HG03175 (cell line): ENCODE data around the gene PLD4.

ENCODE experiments used
- ATAC-seq: cut with Tn5 transposase; IDR thresholded peaks from one replicate; pipeline ENCODE4 v1.9.1; 2021; ENCODE audit warnings: mild to moderate bottlenecking, moderate library complexity; ENCODE audit not compliant: unreplicated experiment

The PLD4 gene

DNA sequence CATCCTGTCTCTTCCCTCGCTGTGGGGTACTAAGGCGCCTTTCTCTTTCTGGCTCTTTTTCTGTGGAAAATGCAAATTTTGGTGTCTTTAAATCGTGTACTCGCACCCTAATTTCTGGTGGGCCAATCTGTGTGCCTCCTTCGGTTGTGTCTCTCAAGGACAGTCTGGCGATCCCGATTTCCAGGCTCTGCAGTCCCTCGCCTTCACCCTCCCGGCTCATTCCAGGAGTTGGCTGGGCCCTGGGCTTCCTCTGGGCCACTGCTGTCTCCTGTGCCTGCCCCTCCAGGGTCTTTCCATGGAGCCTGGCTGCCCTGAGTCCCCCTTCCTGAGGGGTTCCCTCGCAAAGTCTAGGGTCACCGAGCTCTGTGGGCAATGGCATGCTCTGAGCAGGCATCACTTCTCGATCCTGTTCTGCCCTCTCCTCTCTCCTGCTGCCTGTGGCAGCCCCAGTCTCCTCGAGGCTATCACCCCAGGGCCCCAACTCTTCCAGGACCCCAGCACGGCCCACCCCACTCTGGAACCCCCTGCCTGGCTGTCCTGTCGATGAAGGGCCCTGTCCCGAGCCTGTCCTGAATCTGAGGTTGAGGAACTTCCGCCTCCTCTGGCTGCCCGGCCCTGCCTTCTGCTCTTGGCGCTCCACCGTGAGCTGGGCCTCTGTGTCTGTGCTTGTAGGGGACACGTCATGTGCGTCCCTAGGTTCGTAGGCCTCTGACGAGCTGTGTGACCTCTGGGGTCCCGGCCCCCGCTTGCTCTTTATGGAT, 29.4 kb downstream of the PLD4 start:
- ATAC-seq: no peak

DNA sequence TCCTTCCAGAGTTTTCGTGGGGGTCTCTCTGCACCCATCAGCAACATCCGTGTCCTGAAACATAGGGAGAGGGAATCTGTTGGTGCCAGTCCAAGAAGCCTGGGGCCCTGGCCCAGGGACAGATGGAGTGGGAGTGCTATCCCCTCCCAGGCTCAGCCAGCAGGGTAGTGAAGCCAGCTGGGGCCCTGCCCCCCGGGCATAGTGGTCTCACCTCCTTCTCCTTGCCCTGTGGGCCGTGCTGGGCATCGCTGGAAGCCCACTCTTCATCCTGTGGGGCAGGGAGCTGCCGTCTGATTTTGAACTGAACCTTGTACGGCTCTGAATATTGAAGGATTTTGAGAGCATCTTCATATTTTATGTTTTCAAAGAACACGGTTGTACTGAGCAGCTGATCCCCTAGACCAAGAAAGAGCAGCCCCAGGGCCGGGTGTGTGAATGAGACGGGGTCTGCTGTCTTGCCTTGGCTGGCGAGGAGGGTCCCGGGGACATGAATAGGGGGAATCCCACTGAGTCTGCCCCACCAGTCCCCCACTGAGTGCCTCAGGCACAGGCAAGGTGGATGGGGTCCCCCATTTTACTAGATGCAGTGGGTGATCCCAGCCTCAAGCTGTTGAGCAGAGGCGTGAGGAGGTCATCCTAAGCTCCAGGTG, 30.2 kb downstream of the PLD4 start:
- ATAC-seq: no peak

DNA sequence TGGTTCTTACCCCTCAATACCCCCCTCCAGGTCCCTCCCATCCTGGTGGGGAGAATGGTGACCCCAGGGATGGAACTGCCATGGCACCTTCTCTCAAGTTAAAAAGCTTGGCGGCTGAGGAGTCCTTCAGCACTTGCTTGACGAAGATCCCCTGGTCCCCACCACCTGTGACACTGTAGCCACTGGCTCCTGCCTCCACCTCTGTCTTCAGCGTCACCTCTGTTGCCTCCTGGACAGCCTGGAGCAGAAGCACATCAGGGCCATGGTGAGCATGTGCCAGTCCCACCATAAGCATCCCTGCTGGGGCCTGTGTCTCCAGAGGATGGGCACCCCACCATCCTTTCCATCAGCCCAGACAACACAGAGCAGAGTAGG, 30.7 kb downstream of the PLD4 start:
- no peak for ATAC-seq

DNA sequence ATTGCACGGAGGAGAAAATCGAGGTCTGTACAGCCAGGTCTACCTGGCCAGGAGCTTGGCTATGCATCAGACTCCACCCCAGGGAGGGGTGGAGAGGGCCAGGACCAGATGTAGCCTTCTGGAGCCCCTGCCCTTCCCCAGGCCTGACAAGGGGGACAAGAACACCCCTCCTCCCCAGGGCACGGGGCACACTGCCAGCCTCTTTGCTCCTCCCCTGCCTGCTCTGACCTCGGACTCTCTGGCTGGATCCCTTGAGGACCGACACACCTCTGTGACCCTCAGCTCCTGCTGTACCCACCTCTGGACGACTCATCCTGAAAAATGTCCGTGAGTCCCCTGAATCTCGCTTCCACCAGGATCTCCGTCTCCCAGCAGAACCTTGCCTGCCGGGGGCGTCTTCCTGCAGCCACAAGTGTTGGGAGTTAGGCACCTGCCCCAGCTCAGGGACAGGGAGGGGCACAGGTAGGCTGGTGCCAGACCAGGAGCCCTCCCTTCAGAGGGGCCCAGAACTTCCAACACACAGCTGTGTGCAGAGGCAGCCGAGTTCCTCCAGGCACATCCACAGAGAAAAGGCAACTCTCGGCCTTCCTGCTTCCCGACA, 31.7 kb downstream of the PLD4 start:
- ATAC-seq: no peak

DNA sequence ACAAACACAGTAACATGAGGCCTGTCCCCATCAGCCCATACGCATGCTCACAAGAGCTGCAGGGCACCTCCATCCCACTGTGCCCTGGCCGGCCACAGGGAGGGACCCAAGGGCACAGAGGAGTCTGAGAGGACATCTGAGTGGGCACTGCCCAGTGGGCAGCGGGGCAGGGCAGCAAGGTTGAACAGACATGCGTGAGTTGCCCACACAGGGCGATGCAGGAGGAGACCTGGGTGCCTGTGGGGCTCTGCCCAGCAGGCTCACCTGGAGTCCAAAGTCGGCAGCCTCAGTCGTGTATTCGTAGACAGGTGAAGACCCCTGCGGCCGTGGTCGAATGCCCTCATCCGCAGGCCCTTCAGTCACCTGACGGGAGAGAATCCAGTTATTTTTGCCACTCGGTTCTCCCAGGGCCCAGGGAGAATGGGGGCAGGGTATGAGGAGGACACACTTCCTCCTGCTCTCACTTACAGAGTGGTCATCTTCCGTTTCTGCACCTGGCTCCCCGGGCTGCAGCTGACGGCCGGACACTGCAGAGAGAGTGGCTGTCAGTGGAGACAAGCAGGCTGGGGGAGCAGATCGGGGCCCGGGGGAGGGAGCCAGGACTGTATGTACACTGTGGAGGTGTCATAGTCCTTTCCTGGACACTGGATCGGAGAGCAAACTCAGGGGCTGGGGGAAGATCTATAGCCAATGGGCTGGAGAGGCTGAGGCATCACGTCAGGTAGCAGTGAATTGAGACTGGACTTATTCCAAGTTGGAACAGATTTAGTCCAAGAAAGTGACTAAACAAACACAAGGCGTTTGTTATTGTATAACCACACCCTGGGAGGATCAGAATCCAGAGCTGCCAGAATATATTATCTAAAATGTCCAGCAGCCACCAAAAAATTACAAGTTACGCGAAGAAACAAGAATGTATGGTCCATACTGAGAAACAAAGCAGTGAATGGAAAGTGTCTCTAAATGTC, 32.8 kb downstream of the PLD4 start:
- ATAC-seq: no peak

DNA sequence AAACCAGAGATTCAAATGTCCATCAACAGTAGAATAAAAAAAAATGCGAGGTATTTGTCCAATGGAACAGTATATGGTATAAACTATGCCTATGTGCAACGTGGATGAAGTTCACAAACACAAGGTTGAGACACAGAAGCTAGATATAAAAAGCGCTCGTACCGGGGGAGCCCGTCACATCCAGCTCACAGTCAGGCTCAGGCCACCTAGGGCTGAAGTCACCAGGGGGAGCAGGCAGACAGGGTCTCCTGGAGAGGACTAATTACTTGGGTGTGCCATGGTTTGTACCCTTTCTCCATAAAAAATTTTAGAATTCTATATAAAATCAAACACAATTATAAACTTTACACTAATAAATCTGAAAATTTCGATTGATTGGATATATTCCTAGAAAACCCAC, 39.9 kb downstream of the PLD4 start:
- no peak for ATAC-seq

DNA sequence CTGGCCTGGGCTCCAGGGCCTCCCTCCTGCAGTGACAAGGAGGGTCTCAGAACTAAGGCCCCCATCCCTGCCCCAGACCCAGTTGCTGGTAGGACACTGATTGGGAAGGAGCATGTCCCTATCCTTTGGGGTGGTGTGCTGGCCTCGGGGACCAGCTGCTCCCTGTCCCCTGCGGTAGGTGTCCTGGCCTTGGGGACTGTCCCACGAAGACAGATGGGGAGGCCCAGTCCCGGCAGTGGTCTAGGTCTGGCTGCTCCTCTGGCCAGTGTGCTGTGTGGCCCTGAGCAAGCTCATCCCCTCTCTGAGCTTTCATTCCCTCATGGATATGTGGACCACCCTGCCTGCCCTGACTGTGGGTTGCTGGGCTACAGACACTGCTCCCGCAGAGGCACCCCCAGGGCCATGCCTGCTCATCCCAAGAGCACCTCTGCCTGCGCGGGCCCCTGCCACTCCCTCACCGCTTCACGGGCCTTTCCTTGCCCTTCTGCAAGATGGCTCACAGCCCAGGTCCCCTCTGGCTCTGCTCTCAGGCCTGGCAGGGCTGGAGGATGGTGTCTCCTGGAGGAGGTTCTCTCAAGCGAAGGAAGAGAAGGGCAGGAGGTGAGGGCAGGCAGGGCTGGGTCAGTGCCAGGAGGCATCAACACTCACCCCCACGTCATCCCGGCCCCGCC, 41.0 kb downstream of the PLD4 start:
- ATAC-seq: no peak

DNA sequence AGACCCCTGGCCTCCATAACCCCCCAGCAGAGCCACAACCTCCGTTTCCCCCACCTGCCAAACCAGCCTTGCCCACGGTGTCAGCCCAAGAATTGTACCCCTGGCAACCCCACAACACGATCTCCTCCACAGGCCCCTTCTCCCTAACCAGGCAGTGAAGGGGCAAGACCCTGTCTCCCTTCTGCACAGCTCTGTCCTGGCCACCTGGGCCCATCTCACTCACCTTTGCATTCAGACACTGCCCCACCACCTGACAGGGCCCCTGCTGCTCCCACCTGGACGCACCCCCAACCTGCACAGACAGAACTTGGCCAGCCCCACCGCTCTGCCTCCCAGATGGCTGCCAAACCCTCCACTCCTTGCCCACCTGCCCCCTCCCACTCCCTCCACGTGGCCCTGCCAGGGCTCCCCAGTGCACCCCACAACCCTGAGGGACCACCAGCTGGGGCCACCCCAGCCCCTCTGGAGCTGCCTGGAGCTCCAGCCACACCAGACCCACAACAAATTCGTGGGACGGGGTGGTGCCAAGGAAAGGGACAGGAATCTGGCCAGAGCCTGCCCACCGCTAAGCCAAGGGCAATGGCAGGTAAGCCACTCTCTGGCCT, 41.7 kb downstream of the PLD4 start:
- ATAC-seq: no peak

DNA sequence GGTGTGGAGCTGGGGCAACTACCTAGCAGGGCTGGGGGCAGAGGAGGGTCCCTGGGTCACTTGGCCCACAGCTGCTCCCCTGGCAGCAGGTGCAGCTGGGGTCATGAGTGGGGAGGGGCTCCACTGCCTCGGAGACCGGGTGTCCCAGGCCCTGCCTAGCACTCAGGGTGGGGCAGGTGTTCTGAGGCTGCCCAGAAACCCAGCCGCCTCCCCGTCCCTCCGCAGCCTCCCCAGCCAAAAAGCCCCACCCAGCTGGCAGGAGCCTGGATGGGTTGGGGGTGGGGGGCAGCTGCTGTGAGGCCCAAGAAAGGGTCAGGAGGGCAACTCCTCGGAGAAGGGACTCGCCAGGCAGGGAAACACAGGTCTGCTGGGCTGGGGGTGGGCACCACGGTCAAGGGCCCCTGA, 42.3 kb downstream of the PLD4 start:
- no peak for ATAC-seq

DNA sequence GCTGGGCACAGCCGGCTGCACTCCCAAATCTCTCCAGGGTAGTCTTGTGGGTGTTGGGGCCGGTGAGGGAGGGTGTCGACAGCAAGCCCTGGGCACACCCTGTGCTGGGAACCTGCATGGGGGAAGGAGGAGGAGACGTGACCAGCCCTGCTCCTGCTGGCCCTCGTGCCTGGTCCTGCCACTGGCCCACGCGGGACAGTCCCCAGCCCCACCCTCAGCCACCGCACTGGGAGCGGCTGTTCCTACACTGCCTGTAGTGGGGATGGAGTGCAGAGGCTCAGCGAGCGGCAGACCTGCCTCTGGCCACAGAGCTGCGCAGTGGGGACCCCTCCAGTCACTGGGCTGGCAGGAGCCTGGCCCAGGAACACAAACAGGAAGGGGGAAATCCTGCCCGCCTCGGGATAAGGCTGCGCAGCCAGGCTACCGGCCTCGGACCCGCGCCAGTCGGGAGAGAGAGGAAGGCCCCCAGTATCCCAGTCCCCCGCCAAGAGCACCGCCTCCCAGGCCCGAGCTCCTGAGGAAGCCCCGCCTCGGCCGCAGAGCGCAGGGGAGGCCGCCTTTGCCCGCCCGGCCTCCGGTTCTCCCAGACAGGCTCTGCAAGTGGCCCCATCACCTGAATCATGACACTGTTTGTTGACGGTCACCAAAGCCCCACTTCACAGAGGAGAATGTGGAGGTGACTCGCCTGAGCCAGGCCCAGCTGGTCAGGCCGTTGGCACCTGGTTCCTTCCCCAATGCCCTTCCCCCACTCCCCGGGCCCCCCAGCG, 42.9 kb downstream of the PLD4 start:
- ATAC-seq: no peak

DNA sequence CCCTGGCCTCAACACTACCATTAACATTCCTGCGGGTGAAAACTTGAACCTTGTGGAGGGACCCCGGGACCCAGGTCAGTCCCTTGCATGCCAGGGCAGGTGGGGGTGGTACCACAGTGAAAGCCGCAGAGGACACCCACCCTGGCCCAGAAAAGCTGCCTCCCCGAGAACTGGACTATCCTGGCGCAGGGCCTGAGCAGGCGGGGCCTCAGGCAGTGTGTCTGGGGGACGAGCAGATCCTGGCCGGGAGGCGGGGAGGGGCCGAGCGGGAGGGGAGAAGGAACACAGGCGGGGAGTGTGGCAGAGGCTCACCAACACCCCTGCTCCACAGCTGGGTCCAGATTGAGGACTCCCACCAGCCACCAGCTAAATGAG, 43.5 kb downstream of the PLD4 start:
- no peak for ATAC-seq

DNA sequence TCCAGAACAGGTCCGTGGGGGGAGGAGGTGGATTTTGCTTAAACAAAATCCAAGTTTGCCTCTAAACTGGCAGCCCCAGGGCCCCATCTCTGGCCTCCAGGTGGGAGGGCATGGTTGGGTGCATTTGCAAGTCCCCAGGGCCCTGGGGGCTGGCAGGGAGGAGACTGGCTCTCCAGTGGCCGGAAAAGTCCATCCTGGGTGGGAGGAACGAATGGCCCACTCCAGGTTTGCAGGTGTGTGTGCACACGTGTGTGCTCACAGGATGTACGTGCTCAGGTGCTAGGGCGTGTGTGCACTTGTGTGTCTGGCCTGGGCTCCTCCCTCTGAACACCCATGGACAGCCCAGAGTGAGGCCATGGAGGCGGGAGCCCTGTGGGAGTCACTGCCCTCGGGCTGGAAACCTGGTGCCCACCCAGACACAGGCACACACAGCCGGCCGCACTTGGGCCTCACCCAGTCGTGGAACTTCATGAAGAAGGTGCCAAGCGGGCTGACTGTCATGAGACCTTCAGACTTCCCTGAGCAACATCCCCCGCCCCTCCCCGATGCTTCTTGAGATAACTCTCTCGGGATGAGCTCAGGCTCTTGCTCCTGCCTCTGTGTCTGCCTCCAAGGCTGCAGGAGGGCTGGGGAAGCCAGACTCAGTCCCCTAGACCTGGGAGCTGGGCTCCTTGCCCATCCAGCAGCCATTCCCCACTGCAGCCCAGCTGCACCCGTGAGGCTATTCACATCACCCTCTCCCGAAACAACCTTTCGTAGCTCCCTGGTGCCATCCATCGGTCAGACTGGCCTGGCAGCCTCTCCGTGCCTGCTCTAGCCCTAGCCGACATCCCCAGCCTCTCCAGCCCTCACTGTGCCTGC, 44.1 kb downstream of the PLD4 start:
- no peak for ATAC-seq

DNA sequence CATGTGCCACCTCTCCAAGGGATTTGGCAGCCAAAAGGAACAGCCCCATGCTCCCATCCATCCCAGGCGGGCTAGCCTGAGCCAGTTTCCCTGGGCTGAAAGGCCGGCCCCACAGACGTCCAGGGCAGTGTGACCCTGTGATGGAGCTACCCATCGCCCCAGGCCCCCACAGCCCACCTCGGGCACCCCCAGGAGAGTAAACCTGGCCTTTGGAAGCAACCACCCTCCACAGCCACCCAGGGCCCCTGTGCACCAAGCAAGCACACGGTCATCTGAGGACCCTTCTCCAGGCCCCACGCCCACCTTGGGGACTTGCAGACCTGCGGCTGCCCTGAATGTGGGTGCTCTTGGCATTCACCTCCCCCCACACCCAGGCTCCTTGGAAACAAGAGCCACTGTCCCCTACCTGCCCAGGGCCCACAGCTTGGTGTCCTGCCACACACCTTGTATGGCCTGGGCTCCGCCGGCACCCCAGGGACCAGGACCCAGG, 45.1 kb downstream of the PLD4 start:
- no peak for ATAC-seq

DNA sequence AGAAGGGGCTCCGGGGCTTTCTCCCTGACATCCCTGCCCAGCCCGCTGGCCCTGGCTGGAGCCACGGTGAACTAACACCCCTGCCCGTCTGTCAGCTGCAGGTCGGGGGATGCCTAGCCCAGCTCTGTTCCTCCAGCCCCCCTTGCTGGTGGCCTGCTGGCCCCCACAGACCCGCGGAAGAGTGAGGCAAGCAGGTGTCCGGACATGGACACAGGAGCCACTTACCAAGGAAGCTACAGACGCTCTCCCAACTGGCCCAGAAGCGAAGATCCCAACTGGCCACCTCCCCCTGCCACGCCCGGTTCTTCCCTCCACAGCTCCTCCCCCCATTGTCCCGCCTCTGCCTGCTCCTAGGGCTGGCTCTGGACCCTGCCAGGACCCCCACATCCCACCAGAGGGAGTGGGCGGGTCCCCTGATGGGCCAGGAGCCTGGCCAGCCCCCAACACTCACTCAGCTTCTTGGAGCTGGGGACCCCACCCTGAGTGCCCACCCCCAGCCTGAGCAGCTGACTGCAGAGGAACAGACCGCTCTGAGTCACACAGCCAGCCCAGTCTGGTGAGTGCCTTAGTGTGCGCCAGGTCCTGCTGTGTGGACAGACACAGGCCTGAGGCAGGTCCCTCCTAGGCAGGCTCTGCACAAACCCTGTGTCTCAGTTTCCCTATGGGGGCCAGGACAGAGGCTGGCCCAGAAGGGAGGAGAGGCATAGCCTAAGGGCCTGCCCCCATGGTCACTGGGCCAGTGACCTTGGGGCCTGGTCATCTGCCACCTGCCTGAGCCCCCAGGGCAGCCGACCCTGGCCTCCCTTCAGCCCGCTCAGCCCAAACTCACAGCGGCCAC, 45.8 kb downstream of the PLD4 start:
- no peak for ATAC-seq

DNA sequence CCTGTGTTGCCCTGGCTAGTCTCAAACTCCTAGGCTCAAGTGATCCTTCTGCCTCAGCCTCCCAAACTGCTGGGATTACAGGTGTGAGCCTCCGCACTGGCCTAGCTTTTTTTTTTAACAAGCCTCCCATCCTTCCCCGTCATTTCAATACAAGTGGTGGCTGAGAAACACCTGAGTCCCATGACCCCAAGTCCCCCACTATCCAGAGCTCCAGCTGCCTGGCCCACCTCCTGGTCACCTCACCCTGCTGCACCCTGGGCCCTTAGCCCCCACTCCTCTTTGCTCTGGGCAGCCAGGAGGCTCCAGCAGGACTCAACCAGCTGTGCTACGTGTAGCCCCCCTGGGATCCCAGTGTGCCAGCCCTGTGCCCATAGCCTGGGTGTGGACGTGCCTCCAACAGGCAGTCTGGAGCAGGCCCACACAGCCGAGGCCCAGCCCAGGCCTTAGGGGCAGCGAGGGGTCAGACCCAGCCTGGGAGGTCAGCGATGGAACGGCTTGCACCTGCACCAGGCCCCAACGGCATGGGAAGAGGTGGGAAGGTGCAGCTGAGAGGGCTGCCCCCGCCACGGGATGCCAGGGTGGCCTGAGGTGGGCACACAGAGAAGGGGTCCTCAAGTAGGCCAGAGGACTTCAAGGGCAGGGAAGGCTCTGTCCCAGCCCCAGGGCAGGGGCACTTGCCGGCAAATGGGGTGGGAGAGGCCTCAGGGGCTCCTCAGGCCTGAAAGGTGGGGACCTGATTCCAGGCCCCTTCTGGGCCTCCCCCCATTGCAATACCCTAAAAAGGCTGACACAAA, 47.0 kb downstream of the PLD4 start:
- ATAC-seq: no peak

DNA sequence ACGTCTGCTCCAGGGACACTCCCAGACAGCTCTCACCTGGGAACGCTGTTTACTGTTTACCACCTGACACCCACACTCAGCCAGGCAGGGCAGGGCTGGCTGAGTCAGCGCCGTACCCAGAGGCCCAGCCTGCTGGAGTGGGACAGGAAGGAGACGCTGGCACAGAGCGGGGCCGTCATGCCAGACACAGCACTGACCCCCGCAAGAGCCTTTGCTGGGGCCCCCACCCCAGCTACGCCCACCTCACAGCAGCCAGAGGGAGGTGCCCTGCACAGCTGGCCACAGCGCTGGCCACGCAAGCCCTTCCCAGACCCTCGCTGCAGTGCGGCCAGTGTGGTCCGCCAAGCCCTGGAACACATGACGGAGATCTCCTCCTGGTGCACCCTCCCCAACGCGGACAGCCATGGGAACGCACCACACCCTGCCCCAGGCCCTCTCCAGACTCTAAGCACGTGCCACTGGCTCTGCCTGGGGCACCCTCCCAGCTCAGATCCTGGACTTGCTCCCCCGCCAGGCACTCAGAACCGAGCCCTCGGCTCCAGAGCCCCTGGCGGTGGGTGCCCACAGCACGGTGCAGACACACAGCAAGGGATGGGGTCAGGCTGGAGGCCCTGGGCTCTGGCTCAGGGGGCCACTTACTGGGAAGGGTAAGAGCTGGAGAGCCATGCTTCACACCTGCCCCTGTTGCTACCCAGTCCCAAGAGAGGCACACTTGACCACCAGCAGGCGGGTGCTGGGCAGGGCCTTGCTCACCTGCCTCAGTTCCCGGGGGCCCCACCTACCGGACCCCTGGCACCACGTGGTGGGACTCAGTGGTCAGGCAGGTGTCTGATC, 47.8 kb downstream of the PLD4 start:
- ATAC-seq: no peak
